Measurements from ENCODE around the gene GALNT9.

Gene GALNT9

GRCh38 chr12:132326646-132327045 is 2.7 kb downstream of the GALNT9 start:
- Histone ChIP-seq H3K36me3 (ENCODE audit: insufficient read depth, low read length) (no peaks in the 10 kb centered on the region), H3K9me3 (ENCODE audit: insufficient read depth, low read length, severe bottlenecking) (no peaks in the 10 kb centered on the region), H3K27ac (ENCODE audit: low read length) (no peak overlapping the region), H3K4me2 (ENCODE audit: insufficient read depth, low read length) (no peak overlapping the region), H3K27me3 (ENCODE audit: insufficient read depth, low read length, poor library complexity) (peaks cover 14% of the 10 kb centered on the region), H3K4me3 (ENCODE audit: low read depth in 1 of 2, low read length in 2 of 2) (no peak overlapping the region), H3K79me2 (ENCODE audit: insufficient read depth, low read length) (no peaks in the 10 kb centered on the region), H2AFZ (ENCODE audit: low read depth, low read length) (no peak overlapping the region), H3K9ac (ENCODE audit: low read depth, low read length) (no peak overlapping the region), H3K4me1 (ENCODE audit: insufficient read depth, low read length) (peaks cover 18% of the 10 kb centered on the region), H4K20me1 (ENCODE audit: insufficient read depth, low read length) (no peaks in the 10 kb centered on the region; the same call in 1 of the 2 replicates)
- TF ChIP-seq, protein P1, sequence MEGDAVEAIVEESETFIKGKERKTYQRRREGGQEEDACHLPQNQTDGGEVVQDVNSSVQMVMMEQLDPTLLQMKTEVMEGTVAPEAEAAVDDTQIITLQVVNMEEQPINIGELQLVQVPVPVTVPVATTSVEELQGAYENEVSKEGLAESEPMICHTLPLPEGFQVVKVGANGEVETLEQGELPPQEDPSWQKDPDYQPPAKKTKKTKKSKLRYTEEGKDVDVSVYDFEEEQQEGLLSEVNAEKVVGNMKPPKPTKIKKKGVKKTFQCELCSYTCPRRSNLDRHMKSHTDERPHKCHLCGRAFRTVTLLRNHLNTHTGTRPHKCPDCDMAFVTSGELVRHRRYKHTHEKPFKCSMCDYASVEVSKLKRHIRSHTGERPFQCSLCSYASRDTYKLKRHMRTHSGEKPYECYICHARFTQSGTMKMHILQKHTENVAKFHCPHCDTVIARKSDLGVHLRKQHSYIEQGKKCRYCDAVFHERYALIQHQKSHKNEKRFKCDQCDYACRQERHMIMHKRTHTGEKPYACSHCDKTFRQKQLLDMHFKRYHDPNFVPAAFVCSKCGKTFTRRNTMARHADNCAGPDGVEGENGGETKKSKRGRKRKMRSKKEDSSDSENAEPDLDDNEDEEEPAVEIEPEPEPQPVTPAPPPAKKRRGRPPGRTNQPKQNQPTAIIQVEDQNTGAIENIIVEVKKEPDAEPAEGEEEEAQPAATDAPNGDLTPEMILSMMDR (IDR thresholded peaks at IDR 0.05; ENCODE audit: borderline replicate concordance, extremely low read depth, low read length, poor library complexity, severe bottlenecking): no peak
- TF ChIP-seq EZH2 (IDR thresholded peaks at IDR 0.05; ENCODE audit: borderline replicate concordance, low read depth, low read length, severe bottlenecking): no peak
- DNase-seq (no peak), ATAC-seq (ENCODE audit: insufficient read depth, low read depth) (no peak)

DNA sequence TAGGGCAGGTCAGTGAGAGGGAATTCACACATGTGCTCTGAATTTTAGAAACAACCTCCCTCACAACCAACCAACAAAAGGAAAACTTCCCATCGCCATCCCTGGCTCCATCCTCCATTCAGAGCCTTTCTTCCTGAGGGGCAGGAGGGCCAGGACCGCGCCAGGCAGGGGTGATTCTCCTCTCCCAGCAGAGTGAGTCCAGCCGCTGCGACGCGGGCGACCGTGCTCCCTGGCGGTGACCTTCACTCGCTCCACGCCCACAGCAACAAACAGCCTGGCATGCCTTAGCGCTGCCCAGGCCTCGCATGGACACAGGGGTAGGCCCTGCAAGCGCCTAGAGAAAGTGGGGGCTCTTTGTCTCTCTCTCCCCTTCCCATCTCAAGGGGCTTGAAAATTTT is 3.7 kb downstream of the GALNT9 start:
- Histone ChIP-seq H3K4me1 (ENCODE audit: insufficient read depth, low read length) (peaks cover 18% of the 10 kb centered on the region), H4K20me1 (ENCODE audit: insufficient read depth, low read length) (no peaks in the 10 kb centered on the region; the same call in 1 of the 2 replicates), H3K36me3 (ENCODE audit: insufficient read depth, low read length) (no peaks in the 10 kb centered on the region), H3K79me2 (ENCODE audit: insufficient read depth, low read length) (no peaks in the 10 kb centered on the region), H3K27ac (ENCODE audit: low read length) (no peak overlapping the region), H3K27me3 (ENCODE audit: insufficient read depth, low read length, poor library complexity) (peaks cover 14% of the 10 kb centered on the region), H3K9me3 (ENCODE audit: insufficient read depth, low read length, severe bottlenecking) (no peaks in the 10 kb centered on the region), H3K4me2 (ENCODE audit: insufficient read depth, low read length) (no peak overlapping the region), H3K4me3 (ENCODE audit: low read depth in 1 of 2, low read length in 2 of 2) (no peak overlapping the region), H3K9ac (ENCODE audit: low read depth, low read length) (no peak overlapping the region), H2AFZ (ENCODE audit: low read depth, low read length) (no peak overlapping the region)
- no peak for DNase-seq
- TF ChIP-seq EZH2 (IDR thresholded peaks at IDR 0.05; ENCODE audit: borderline replicate concordance, low read depth, low read length, severe bottlenecking): no peak
- TF ChIP-seq, protein P1 (IDR thresholded peaks at IDR 0.05; ENCODE audit: borderline replicate concordance, extremely low read depth, low read length, poor library complexity, severe bottlenecking): no peak
- no peak for ATAC-seq (ENCODE audit: insufficient read depth, low read depth)

- TF ChIP-seq, protein P1 (IDR thresholded peaks at IDR 0.05; ENCODE audit: borderline replicate concordance, extremely low read depth, low read length, poor library complexity, severe bottlenecking): no peak
- TF ChIP-seq EZH2 (IDR thresholded peaks at IDR 0.05; ENCODE audit: borderline replicate concordance, low read depth, low read length, severe bottlenecking): no peak
- DNase-seq (no peak), ATAC-seq (ENCODE audit: insufficient read depth, low read depth) (no peak)
- Histone ChIP-seq H3K36me3 (ENCODE audit: insufficient read depth, low read length) (no peaks in the 10 kb centered on the region), H4K20me1 (ENCODE audit: insufficient read depth, low read length) (no peaks in the 10 kb centered on the region; the same call in 1 of the 2 replicates), H3K4me3 (ENCODE audit: low read depth in 1 of 2, low read length in 2 of 2) (no peak overlapping the region), H3K9me3 (ENCODE audit: insufficient read depth, low read length, severe bottlenecking) (no peaks in the 10 kb centered on the region), H3K27me3 (ENCODE audit: insufficient read depth, low read length, poor library complexity) (peaks cover 14% of the 10 kb centered on the region), H3K27ac (ENCODE audit: low read length) (no peak overlapping the region), H3K79me2 (ENCODE audit: insufficient read depth, low read length) (no peaks in the 10 kb centered on the region), H2AFZ (ENCODE audit: low read depth, low read length) (no peak overlapping the region), H3K4me1 (ENCODE audit: insufficient read depth, low read length) (peaks cover 18% of the 10 kb centered on the region), H3K9ac (ENCODE audit: low read depth, low read length) (no peak overlapping the region), H3K4me2 (ENCODE audit: insufficient read depth, low read length) (no peak overlapping the region)
These were observed 4.3 kb downstream of the GALNT9 start for GRCh38 chr12:132324841-132325732.

Data from DND-41 (cell line).